Lower leg skin (tissue), 4 donors: Measurements from ENCODE around the gene ADIPOQ. TPM values are rescaled to one million over a fixed set of nuclear protein-coding genes. Genes with fewer than 3 reads are reported as not detected.
"Not testable (repeated sequence)": the region's sequence is repeated elsewhere in the genome, so short reads cannot be mapped to it uniquely, and the experiment has no call there.

Experiments
- DNase-seq, 2 donors: peaks; one replicate each; pipeline ENCODE4 v3.0.0-alpha.2; 2019; ENCODE audit warnings: low spot score in 2 of 2
- H3K4me3 ChIP-seq: fragments of 200-600 bp; sonication (generic); 2 replicates; pipeline ENCODE4 v1.5.1; 2017; ENCODE audit warnings: mild to moderate bottlenecking, low read depth; ENCODE audit not compliant: poor library complexity, severe bottlenecking
- POLR2A ChIP-seq, 2 donors: fragments of 450-650 bp; IDR thresholded peaks; one replicate each; pipeline ENCODE4 v1.6.1; 2016 to 2017; ENCODE audit warnings: antibody characterized with exemption in 2 of 2, mild to moderate bottlenecking in 1 of 2, moderate library complexity in 1 of 2
- WGBS, 2 donors: methylation state at CpG; one replicate each; pipeline ENCODE4 v1.1.5; 2018; 5-methylcytosine and 5-hydroxymethylcytosine counted together
- intact Hi-C: fragments of 100-400 bp; cut with DNase I; formaldehyde crosslinking; loops from one replicate; pipeline ENCODE4 v1.15.0; 2023; ENCODE audit warnings: low total_unique reads
- total RNA-seq, 4 donors: library from RNA; depleted of rRNA; stranded (reverse); fragments of >200 nt; gene quantifications; one replicate each; pipeline ENCODE4 v1.1.0, GENCODE V29; 2016
- TF ChIP-seq, protein P1 (sequence below), 3 donors: fragments of 450-650 bp; IDR thresholded peaks; one replicate each; pipeline ENCODE4 v1.5.1; 2016; ENCODE audit warnings: antibody characterized with exemption in 3 of 3, mild to moderate bottlenecking in 3 of 3, moderate library complexity in 2 of 3

Gene ADIPOQ
- total RNA-seq = 10 to 100 TPM in 2 of 4 donors, 1 to 10 TPM in 2; 1.1 to 15.6 (median 7.7) TPM

DNA sequence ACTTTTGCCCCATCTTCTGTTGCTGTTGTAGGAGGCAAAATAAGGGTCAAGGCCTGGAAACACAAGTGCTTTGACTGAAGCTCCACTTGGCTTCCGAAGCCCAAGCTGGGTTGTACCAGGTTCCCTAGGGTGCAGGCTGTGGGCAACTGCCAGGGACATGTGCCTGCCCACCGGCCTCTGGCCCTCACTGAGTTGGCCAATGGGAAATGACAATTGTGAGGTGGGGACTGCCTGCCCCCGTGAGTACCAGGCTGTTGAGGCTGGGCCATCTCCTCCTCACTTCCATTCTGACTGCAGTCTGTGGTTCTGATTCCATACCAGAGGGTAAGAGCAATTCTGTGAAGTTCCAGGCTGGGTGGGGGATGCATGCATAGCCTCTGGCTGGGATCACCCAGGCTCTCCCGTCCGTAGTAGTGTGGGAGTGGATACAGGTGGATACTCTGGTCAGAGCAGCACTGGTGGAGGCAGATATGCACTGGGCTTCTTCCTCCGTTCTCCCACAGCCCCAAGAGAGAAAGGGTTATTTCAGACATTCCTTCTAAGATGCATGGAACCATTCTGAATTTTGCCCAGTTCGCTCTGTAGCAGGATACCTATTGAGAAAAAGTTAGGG, at the start of gene ADIPOQ:
Gene ADIPOQ (plus strand): TSS at position 285 of the 613 bp plus-strand sequence. CDS start 10,349 bp downstream, outside the sequence.
- WGBS, 2 donors = 90 to 92% methylated on average over 7 of the region's 7 CpGs

DNA sequence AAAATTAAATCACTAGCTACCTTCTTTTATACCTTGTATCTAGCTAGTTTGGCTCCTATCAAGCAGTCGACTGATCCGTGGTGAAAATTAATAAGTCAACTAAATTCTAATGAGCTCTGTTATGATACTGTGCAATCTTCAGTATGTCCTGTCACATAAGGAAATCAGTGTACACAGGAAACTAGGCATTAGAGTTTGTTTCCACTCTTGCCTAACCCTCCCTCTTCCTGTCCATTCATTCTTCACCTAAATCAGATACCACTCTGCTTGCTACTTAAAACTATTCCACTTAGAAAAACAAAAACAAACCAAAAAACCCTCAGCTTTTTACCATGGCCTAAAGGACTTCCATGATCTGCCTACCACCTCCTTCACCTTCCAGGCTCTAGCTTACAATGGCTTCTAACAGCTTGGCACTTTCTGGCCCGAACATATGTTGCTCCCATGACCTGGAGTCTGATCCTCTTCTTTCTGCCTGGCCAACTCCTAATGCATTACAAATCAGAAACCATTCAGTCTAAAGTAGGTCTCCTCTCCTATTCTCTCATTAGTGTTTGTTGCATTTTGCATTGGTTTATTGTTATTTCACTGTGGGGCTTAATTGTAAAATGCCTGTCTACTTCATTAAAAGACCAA, 44.2 kb upstream of the ADIPOQ start:
- TF ChIP-seq, protein P1, sequence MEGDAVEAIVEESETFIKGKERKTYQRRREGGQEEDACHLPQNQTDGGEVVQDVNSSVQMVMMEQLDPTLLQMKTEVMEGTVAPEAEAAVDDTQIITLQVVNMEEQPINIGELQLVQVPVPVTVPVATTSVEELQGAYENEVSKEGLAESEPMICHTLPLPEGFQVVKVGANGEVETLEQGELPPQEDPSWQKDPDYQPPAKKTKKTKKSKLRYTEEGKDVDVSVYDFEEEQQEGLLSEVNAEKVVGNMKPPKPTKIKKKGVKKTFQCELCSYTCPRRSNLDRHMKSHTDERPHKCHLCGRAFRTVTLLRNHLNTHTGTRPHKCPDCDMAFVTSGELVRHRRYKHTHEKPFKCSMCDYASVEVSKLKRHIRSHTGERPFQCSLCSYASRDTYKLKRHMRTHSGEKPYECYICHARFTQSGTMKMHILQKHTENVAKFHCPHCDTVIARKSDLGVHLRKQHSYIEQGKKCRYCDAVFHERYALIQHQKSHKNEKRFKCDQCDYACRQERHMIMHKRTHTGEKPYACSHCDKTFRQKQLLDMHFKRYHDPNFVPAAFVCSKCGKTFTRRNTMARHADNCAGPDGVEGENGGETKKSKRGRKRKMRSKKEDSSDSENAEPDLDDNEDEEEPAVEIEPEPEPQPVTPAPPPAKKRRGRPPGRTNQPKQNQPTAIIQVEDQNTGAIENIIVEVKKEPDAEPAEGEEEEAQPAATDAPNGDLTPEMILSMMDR (IDR thresholded peaks at IDR 0.05) = no peak
- no peak for TF ChIP-seq POLR2A (IDR thresholded peaks at IDR 0.05)
- no peak overlapping the region for H3K4me3 ChIP-seq
- 85 to 89% methylated on average over 3 of the region's 3 CpGs for WGBS, 2 donors
- no peak for DNase-seq
- intact Hi-C loops = no loop called here

More for the DNA sequence above, at the start of gene ADIPOQ:
- H3K4me3 ChIP-seq = no peak within 1 kb of the TSS
- TF ChIP-seq, protein P1 (IDR thresholded peaks at IDR 0.05) = no peak
- no peak for TF ChIP-seq POLR2A (IDR thresholded peaks at IDR 0.05)
- DNase-seq = no peak
- intact Hi-C loops = no loop called here

GRCh38 chr3:186800285-186800684, 42.2 kb upstream of the ADIPOQ start:
- intact Hi-C loops = no loop called here
- WGBS, 2 donors = 94 to 96% methylated on average over 1 of the region's 1 CpG
- no peak for DNase-seq
- TF ChIP-seq, protein P1 (IDR thresholded peaks at IDR 0.05) = no peak
- TF ChIP-seq POLR2A (IDR thresholded peaks at IDR 0.05) = no peak
- H3K4me3 ChIP-seq = no peak overlapping the region

GRCh38 chr3:186802701-186803100, 39.8 kb upstream of the ADIPOQ start:
- no peak for TF ChIP-seq POLR2A (IDR thresholded peaks at IDR 0.05)
- TF ChIP-seq, protein P1 (IDR thresholded peaks at IDR 0.05) = no peak
- WGBS, 2 donors = 85 to 88% methylated on average over 3 of the region's 3 CpGs
- no peak for DNase-seq

DNA sequence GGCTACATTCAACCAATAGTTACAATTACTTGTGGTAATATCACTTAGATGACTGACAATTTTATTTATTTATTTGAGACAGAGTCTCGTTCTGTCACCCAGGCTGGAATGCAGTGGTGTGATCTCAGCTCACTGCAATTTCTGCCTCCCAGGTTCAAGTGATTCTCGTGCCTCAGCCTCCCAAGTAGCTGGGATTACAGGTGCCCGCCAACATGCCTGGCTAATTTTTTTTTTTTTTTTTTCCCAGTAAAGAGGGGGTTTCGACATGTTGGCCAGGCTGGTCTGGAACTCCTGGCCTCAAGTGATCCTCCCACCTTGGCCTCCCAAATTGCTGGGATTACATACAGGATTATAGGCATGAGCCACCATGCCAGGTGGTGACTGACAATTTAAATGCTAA, 39.1 kb upstream of the ADIPOQ start:
- WGBS, 2 donors = 93% methylated on average over 4 of the region's 4 CpGs
- intact Hi-C loops, H3K4me3 ChIP-seq, DNase-seq: not testable (repeated sequence)

More at GRCh38 chr3:186802701-186803100, 39.8 kb upstream of the ADIPOQ start:
- intact Hi-C loops = no loop called here
- no peak overlapping the region for H3K4me3 ChIP-seq

GRCh38 chr3:186806089-186807055, 36.1 kb upstream of the ADIPOQ start, which contains the start of gene RFC4:
RFC4 (minus strand) TSS chr3:186806482; CDS start chr3:186804713, 1,769 bp downstream.
- DNase-seq = peak; percentile 78 to 96
- 1% methylated on average over 42 to 44 of the region's 70 CpGs for WGBS, 2 donors
- peak within 1 kb of the TSS; percentile 56 for H3K4me3 ChIP-seq
- intact Hi-C loops = no loop called here
- TF ChIP-seq, protein P1 (IDR thresholded peaks at IDR 0.05) = no peak
- TF ChIP-seq POLR2A (IDR thresholded peaks at IDR 0.05) = no peak
